HPDE6-E6E7 (cell line): ENCODE measurements around the gene RNF215.
A peak's percentile ranks its signal among the peaks of the same experiment; 100 is the strongest.
"Not testable (repeated sequence)": the region's sequence is repeated elsewhere in the genome, so short reads cannot be mapped to it uniquely, and the experiment has no call there.

Experiments
- DNase-seq: peaks from one replicate; pipeline ENCODE4 v3.0.0; 2011; ENCODE audit warnings: missing footprints; ENCODE audit errors: extremely low spot score

The RNF215 gene

GRCh38 chr22:30362651-30363281 is 24.4 kb downstream of the RNF215 start:
- DNase-seq: no peak

- DNase-seq: no peak
Observed at GRCh38 chr22:30361916-30362650, 25.1 kb downstream of the RNF215 start.

- DNase-seq: no peak
Observed at GRCh38 chr22:30358541-30358940, 28.7 kb downstream of the RNF215 start.

GRCh38 chr22:30357650-30358215 is 29.5 kb downstream of the RNF215 start:
- no peak for DNase-seq

- DNase-seq: no peak
Observed at GRCh38 chr22:30357236-30357570, 30.0 kb downstream of the RNF215 start.

- peak; percentile 93 for DNase-seq
Observed at GRCh38 chr22:30356449-30357235, 30.6 kb downstream of the RNF215 start, which contains the start of the genes CCDC157 and SF3A1. Gene CCDC157 (plus strand): TSS chr22:30357007. CDS start chr22:30366001, 8,994 bp downstream. Gene SF3A1 (minus strand): TSS chr22:30356894. CDS start chr22:30356792, 102 bp downstream.

- no peak for DNase-seq
Observed at GRCh38 chr22:30354644-30355043, 32.6 kb downstream of the RNF215 start.

- DNase-seq: no peak
Observed at GRCh38 chr22:30351226-30351625, 36.0 kb downstream of the RNF215 start.

- no peak for DNase-seq
Observed at GRCh38 chr22:30348809-30349208, 38.4 kb downstream of the RNF215 start.

GRCh38 chr22:30348404-30348803 is 38.8 kb downstream of the RNF215 start:
- no peak for DNase-seq

GRCh38 chr22:30347255-30347892 is 39.8 kb downstream of the RNF215 start:
- DNase-seq: no peak

- no peak for DNase-seq
Observed at GRCh38 chr22:30344447-30345200, 42.6 kb downstream of the RNF215 start.

- no peak for DNase-seq
Observed at GRCh38 chr22:30340911-30341685, 46.1 kb downstream of the RNF215 start.

GRCh38 chr22:30338802-30339201 is 48.4 kb downstream of the RNF215 start:
- no peak for DNase-seq

- DNase-seq: not testable (repeated sequence)
Observed at GRCh38 chr22:30338341-30338740, 48.9 kb downstream of the RNF215 start.

- DNase-seq: no peak
Observed at GRCh38 chr22:30337461-30337778, 49.8 kb downstream of the RNF215 start.

GRCh38 chr22:30336752-30337460 is 50.3 kb downstream of the RNF215 start:
- DNase-seq: no peak

- no peak for DNase-seq
Observed at GRCh38 chr22:30335236-30335635, 52.0 kb downstream of the RNF215 start.

GRCh38 chr22:30334646-30335045 is 52.6 kb downstream of the RNF215 start:
- no peak for DNase-seq

GRCh38 chr22:30333707-30334087 is 53.5 kb downstream of the RNF215 start:
- DNase-seq: no peak
